GM12864 (cell line): Measurements from ENCODE around the gene UTP25.

ENCODE experiments used
- DNase-seq: peaks from one replicate; pipeline ENCODE4 v3.0.0-alpha.2; 2011; ENCODE audit warnings: low read depth
- H3K4me3 ChIP-seq: 2 replicates; pipeline ENCODE4 v1.5.1; 2011; ENCODE audit warnings: mild to moderate bottlenecking, low read depth, low read length, control low read depth
- CTCF ChIP-seq: IDR thresholded peaks from 2 replicates; pipeline ENCODE4 v1.5.1; 2011; ENCODE audit warnings: low read depth, mild to moderate bottlenecking, moderate library complexity, low read length, control low read depth, inconsistent platforms; ENCODE audit errors: missing control alignments

UTP25 gene

GRCh38 chr1:209825591-209826434 lies 2.0 kb upstream of the UTP25 start:
- no peak for TF ChIP-seq CTCF
- DNase-seq = no peak
- H3K4me3 ChIP-seq = no peak overlapping the region

GRCh38 chr1:209829716-209830115 lies 1.9 kb downstream of the UTP25 start:
- no peak overlapping the region for H3K4me3 ChIP-seq
- no peak for DNase-seq

GRCh38 chr1:209830722-209831121 lies 3.0 kb downstream of the UTP25 start:
- DNase-seq = no peak
- no peak for TF ChIP-seq CTCF
- no peak overlapping the region for H3K4me3 ChIP-seq

More at GRCh38 chr1:209829716-209830115, 1.9 kb downstream of the UTP25 start:
- no peak for TF ChIP-seq CTCF

DNA sequence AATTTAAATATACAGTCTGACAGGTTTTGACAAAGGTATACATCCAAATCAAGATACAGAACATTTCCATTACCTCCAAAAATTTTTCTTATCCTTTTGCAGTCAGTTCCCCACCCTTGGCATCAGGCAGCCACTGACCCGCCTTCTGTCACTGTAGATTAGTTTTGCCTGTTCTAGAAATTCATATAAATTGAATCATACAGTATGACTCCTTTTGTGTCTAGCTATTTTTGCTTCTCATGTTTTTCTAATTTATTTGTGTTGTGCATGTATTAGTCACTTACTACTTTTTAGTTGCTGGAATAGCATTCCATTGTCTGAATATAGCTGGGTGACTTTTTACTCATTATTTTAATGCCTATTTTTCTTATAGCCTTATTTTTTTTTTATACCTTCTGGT lies 3.8 kb downstream of the UTP25 start:
- H3K4me3 ChIP-seq = no peak overlapping the region
- no peak for TF ChIP-seq CTCF
- no peak for DNase-seq

DNA sequence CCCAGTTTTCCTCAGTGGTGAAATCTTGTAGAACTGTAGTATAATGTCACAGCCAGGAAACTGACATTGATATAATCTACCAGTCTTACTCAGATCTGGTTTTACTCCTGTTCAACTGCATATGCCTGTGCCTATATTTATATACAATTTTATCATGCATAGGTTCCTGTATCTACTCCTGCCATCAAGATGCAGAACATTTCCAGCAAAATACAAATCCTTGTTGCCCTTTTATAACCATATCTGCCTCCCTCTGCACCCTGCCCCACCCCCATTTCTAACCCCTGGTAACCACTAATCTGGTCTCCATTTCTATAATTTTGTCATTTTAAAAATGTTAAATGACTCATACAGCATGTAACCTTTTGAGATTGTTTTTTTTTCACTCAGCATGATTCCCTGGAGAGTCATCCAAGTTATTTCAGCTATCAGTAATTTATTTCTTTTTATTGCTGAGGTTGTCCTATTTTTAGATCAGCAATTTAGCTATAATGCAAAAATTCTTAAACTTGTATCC lies 8.1 kb downstream of the UTP25 start:
- DNase-seq = no peak
- no peak for TF ChIP-seq CTCF
- H3K4me3 ChIP-seq = no peak overlapping the region

GRCh38 chr1:209837671-209838070 lies 9.9 kb downstream of the UTP25 start:
- no peak for TF ChIP-seq CTCF

DNA sequence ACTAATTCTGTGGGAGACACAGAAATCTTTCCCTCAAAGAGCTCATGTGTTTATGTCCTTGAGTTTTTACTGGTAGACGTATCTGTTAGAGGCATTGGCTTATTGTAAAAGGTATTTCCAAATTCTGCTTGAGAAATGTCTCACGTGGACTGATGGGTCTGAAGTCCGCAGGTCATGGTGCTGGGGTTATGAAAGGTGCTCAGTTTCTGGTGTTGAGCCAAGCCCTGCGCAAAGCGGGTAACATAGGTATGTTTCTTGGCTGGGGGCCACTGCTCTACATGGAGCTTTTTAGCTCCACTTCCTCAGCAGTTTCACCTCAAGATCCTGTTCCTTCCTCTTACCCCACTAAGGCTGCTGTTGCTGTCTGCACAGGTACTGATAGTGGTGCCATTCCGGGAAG lies 10.8 kb downstream of the UTP25 start:
- no peak overlapping the region for H3K4me3 ChIP-seq
- no peak for TF ChIP-seq CTCF
- DNase-seq = no peak

More at GRCh38 chr1:209837671-209838070, 9.9 kb downstream of the UTP25 start:
- H3K4me3 ChIP-seq = no peak overlapping the region
- no peak for DNase-seq
